HG02981 (cell line): ENCODE results near the gene GPC5.

Experiments used
- ATAC-seq: cut with Tn5 transposase; IDR thresholded peaks from one replicate; pipeline ENCODE4 v1.9.1; 2021; ENCODE audit warnings: mild to moderate bottlenecking, moderate library complexity; ENCODE audit not compliant: unreplicated experiment

Gene GPC5

GRCh38 chr13:92802776-92803175 is 1404.4 kb downstream of the GPC5 start:
- no peak for ATAC-seq

- no peak for ATAC-seq
Measured at GRCh38 chr13:92804346-92804745, 1405.9 kb downstream of the GPC5 start.

GRCh38 chr13:92804926-92805325 is 1406.5 kb downstream of the GPC5 start:
- ATAC-seq: no peak

- no peak for ATAC-seq
Measured at GRCh38 chr13:92805766-92806165, 1407.3 kb downstream of the GPC5 start.

GRCh38 chr13:92806215-92806614 is 1407.8 kb downstream of the GPC5 start:
- ATAC-seq: peak; percentile 45

- no peak for ATAC-seq
Measured at GRCh38 chr13:92807353-92807752, 1408.9 kb downstream of the GPC5 start.

- ATAC-seq: no peak
Measured at GRCh38 chr13:92807966-92808365, 1409.5 kb downstream of the GPC5 start.

GRCh38 chr13:92821324-92821723 is 1422.9 kb downstream of the GPC5 start:
- no peak for ATAC-seq

- ATAC-seq: no peak
Measured at GRCh38 chr13:92823059-92823458, 1424.6 kb downstream of the GPC5 start.

GRCh38 chr13:92825938-92826596 is 1427.6 kb downstream of the GPC5 start:
- ATAC-seq: no peak

- ATAC-seq: no peak
Measured at GRCh38 chr13:92827503-92827902, 1429.1 kb downstream of the GPC5 start.

- no peak for ATAC-seq
Measured at GRCh38 chr13:92829930-92830329, 1431.5 kb downstream of the GPC5 start.

GRCh38 chr13:92830821-92831220 is 1432.4 kb downstream of the GPC5 start:
- no peak for ATAC-seq

GRCh38 chr13:92833071-92833470 is 1434.7 kb downstream of the GPC5 start:
- no peak for ATAC-seq

- ATAC-seq: no peak
Measured at GRCh38 chr13:92836171-92836570, 1437.8 kb downstream of the GPC5 start.

- peak; percentile 65 for ATAC-seq
Measured at GRCh38 chr13:92838786-92839185, 1440.4 kb downstream of the GPC5 start.

- no peak for ATAC-seq
Measured at GRCh38 chr13:92842145-92842544, 1443.7 kb downstream of the GPC5 start.

- peak; percentile 64 for ATAC-seq
Measured at GRCh38 chr13:92843549-92843948, 1445.1 kb downstream of the GPC5 start.

GRCh38 chr13:92849381-92849780 is 1451.0 kb downstream of the GPC5 start:
- ATAC-seq: no peak

GRCh38 chr13:92864584-92865284 is 1466.3 kb downstream of the GPC5 start:
- no peak for ATAC-seq

- ATAC-seq: no peak
Measured at GRCh38 chr13:92873029-92873428, 1474.6 kb downstream of the GPC5 start.

GRCh38 chr13:92886535-92887077 is 1488.2 kb downstream of the GPC5 start:
- ATAC-seq: no peak
